Measurements from ENCODE around the gene RBM42. TPM values are rescaled to one million over a fixed set of nuclear protein-coding genes. Genes with fewer than 3 reads are reported as not detected.

The RBM42 gene
- total RNA-seq, 1 experiment from 2014 or later: 110 TPM

GRCh38 chr19:35665604-35666003 lies 36.8 kb downstream of the RBM42 start:
- intact Hi-C loops (cut with micrococcal nuclease; ENCODE audit: unreplicated experiment): no loop called here
- no peak for TF ChIP-seq CTCF (conservative IDR thresholded peaks at IDR 0.05)
- no peak for TF ChIP-seq EZH2 (IDR thresholded peaks at IDR 0.05; ENCODE audit: low read depth)
- H4K20me1 ChIP-seq (ENCODE audit: insufficient read depth): no peaks in the 10 kb centered on the region
- H3K4me2 ChIP-seq: no peak overlapping the region
- H3K27me3 ChIP-seq (ENCODE audit: insufficient read depth, low read depth): peaks cover 17% of the 10 kb centered on the region
- peaks cover 15% of the 10 kb centered on the region; the same call in 1 of the 2 replicates for H3F3A ChIP-seq (ENCODE audit: insufficient read depth, low read depth)
- H3K79me2 ChIP-seq (ENCODE audit: low read depth): no peaks in the 10 kb centered on the region
- H3K9me2 ChIP-seq (ENCODE audit: insufficient read depth): no peaks in the 10 kb centered on the region
- H3K36me3 ChIP-seq (ENCODE audit: low read depth): no peaks in the 10 kb centered on the region
- H2AFZ ChIP-seq: no peak overlapping the region
- H3K9me3 ChIP-seq (ENCODE audit: insufficient read depth, low read depth): no peaks in the 10 kb centered on the region
- no peak overlapping the region for H3K4me3 ChIP-seq
- no peak overlapping the region for H3K27ac ChIP-seq
- no peaks in the 10 kb centered on the region for H3K4me1 ChIP-seq (replicated peaks; ENCODE audit: insufficient read depth)
- ChIA-PET CTCF (no interaction called here), POLR2A (ENCODE audit: unreplicated experiment) (no interaction called here)
- BruUV-seq (replicated peaks): no TSS peak
- no peak for DNase-seq

- peaks cover 8% of the 10 kb centered on the region; the same call in 1 of the 2 replicates for H3F3A ChIP-seq (ENCODE audit: insufficient read depth, low read depth)
- no peak within 1 kb of the TSS for H3K4me3 ChIP-seq
- no peak within 1 kb of the TSS for H3K4me2 ChIP-seq
- no peak within 1 kb of the TSS for H3K27ac ChIP-seq
- H3K79me2 ChIP-seq (ENCODE audit: low read depth): no peaks in the 10 kb centered on the region
- H3K9me3 ChIP-seq (ENCODE audit: insufficient read depth, low read depth): no peaks in the 10 kb centered on the region
- no TSS peak for BruUV-seq (replicated peaks)
- DNase-seq: no peak
- H3K4me1 ChIP-seq (replicated peaks; ENCODE audit: insufficient read depth): no peaks in the 10 kb centered on the region
- H2AFZ ChIP-seq: no peak within 1 kb of the TSS
- no peaks in the 10 kb centered on the region for H4K20me1 ChIP-seq (ENCODE audit: insufficient read depth)
- peaks cover 19% of the 10 kb centered on the region for H3K27me3 ChIP-seq (ENCODE audit: insufficient read depth, low read depth)
- ChIA-PET CTCF (no interaction called here), POLR2A (ENCODE audit: unreplicated experiment) (no interaction called here)
- no peaks in the 10 kb centered on the region for H3K9me2 ChIP-seq (ENCODE audit: insufficient read depth)
- intact Hi-C loops (cut with micrococcal nuclease; ENCODE audit: unreplicated experiment): no loop called here
- TF ChIP-seq EZH2 (IDR thresholded peaks at IDR 0.05; ENCODE audit: low read depth): no peak
- no peak for TF ChIP-seq CTCF (conservative IDR thresholded peaks at IDR 0.05)
- no peaks in the 10 kb centered on the region for H3K36me3 ChIP-seq (ENCODE audit: low read depth)
Observed at GRCh38 chr19:35666251-35666913, 37.5 kb downstream of the RBM42 start, which contains the start of gene UPK1A. Gene UPK1A (plus strand): TSS chr19:35666517. CDS start chr19:35666813, 296 bp downstream.

- DNase-seq: no peak
- POLR2A ChIA-PET (ENCODE audit: unreplicated experiment): no interaction called here
- no peak overlapping the region for H3K4me3 ChIP-seq
Observed at GRCh38 chr19:35669566-35669965, 40.7 kb downstream of the RBM42 start.

More at GRCh38 chr19:35669566-35669965, 40.7 kb downstream of the RBM42 start:
- no peak overlapping the region for H2AFZ ChIP-seq
- intact Hi-C loops (cut with micrococcal nuclease; ENCODE audit: unreplicated experiment): no loop called here
- peaks cover 19% of the 10 kb centered on the region for H3K27me3 ChIP-seq (ENCODE audit: insufficient read depth, low read depth)
- CTCF ChIA-PET: no interaction called here
- H3K9me3 ChIP-seq (ENCODE audit: insufficient read depth, low read depth): no peaks in the 10 kb centered on the region
- H3K9me2 ChIP-seq (ENCODE audit: insufficient read depth): no peaks in the 10 kb centered on the region
- H4K20me1 ChIP-seq (ENCODE audit: insufficient read depth): no peaks in the 10 kb centered on the region
- no TSS peak for BruUV-seq (replicated peaks)
- no peak overlapping the region for H3K4me2 ChIP-seq
- peaks cover 6% of the 10 kb centered on the region; the same call in 1 of the 2 replicates for H3F3A ChIP-seq (ENCODE audit: insufficient read depth, low read depth)
- no peak for TF ChIP-seq CTCF (conservative IDR thresholded peaks at IDR 0.05)
- TF ChIP-seq EZH2 (IDR thresholded peaks at IDR 0.05; ENCODE audit: low read depth): no peak
- no peaks in the 10 kb centered on the region for H3K36me3 ChIP-seq (ENCODE audit: low read depth)
- no peak overlapping the region for H3K27ac ChIP-seq
- H3K79me2 ChIP-seq (ENCODE audit: low read depth): no peaks in the 10 kb centered on the region
- peaks cover 6% of the 10 kb centered on the region; the same call in 1 of the 2 replicates for H3K4me1 ChIP-seq (replicated peaks; ENCODE audit: insufficient read depth)
